Dermis microvascular lymphatic vessel endothelial cell (primary cell): ENCODE data around the gene ZNF599. TPM values are rescaled to one million over a fixed set of nuclear protein-coding genes. Genes with fewer than 3 reads are reported as not detected.
A peak's percentile ranks its signal among the peaks of the same experiment; 100 is the strongest.
"Not testable (repeated sequence)": the region's sequence is repeated elsewhere in the genome, so short reads cannot be mapped to it uniquely, and the experiment has no call there.

Experiments
- DNase-seq, 2 donors: peaks; one replicate each; pipeline versions ENCODE4 v3.0.0 to v3.0.0-alpha.2; 2010; ENCODE audit warnings: low read depth in 2 of 2
- total RNA-seq: library from RNA; depleted of rRNA; stranded (reverse); fragments of >200 nt; gene quantifications from 2 replicates; pipeline ENCODE4 v1.2.1, GENCODE V29; 2014

The ZNF599 gene
- 3.7 and 6.4 TPM in 2 replicates for total RNA-seq

DNA sequence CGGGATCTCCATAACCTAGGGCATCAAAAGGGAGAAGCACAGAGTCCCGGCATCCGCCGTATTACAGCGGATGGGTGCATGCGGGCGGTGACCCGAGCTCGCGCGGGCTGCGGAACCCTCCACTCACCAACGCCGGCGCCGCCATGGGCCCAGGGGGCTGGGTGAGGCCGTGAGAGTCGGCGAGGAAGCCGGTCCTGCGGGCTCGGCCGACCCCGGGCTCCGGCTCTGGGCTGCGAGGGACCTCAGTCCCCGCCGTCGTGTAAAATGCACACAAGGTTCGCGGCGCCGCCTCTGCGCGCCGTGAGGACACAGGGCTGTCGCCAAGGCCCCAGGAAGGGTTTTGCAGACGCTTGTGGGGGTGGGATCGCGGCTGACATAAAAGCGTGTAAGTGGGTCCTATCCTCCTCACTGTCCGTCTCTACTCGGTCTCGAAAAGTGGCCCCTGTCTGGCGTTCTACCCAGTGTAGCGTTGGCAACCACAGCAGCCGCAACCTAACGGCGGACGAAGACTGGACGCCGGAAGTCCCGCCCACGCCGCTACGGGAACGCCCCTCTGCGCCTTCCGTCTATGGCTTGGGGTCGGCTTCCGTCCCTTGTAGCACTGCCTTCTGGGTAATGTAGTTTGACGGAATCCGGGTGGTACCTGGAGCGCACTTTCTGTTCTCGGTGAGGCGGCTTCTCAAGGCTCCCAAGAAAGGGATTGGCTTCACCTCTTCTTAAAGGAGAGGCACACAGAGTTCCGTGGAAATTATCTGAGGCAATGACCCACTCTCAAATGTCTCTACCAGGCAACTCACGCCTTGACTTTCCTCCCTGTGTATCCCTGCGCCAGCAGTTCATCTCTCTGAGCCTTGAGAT is at the start of gene ZNF599:
Gene ZNF599 (minus strand): TSS at position 519 of the 858 bp plus-strand sequence. CDS start 374 bp downstream, at position 145.
- DNase-seq = peak; percentile 82 to 92

DNA sequence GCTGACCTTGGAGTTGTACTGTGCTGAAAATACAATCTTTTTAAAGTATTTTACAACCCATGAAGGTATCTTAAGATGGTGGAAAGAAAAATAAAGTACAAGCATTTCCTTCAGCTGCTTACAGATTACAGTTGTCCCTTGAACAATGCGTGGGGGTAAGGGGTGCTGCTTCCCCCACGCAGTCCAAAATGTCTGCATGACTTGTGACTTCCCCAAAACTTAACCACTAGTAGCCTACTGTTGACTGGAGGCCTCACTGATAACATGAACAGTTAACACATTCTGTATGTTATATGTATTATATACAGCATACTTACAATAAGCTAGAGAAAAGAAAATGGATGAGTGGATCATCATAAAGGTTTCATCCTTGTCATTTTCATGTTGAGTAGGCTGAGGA is 45.3 kb upstream of the ZNF599 start:
- no peak for DNase-seq

DNA sequence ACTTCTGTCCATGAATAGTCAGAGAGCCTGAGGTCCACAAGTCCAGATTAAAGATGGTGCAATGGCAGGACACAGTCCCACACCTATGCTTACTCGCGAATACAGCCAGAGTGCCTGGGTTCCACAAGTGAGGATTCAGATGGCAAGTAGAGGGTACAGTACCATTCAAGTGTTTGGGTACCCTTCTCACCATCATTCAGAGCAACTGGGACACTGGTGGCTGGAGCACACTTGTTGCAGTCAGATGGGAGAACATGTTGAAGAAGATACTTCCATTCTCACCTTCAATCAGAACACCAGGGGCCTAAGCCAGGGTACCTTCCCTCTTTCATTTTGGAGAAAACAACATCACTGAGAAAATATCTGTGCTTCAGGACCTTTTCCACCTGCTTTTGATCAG is 43.7 kb upstream of the ZNF599 start:
- no peak for DNase-seq

DNA sequence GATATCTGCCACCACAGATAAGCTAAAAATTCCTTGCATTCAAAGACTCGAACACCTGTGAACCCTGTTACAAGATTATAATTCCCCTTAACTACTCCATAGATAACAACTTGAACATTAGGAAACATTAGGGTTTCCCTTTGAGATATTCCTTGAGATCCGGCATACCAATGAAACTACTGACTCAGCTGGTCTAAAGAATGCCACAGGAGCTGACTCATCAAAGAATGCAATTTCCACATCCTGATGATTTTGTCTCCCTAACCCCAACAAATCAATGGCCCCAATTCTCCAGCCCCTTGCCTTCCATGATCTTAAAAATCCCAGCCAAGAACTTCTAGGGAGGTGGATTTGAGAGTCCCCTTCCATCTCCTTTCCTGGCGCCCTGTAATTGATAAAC is 35.6 kb upstream of the ZNF599 start:
- DNase-seq = peak in 1 of 2 donors; percentile 12

DNA sequence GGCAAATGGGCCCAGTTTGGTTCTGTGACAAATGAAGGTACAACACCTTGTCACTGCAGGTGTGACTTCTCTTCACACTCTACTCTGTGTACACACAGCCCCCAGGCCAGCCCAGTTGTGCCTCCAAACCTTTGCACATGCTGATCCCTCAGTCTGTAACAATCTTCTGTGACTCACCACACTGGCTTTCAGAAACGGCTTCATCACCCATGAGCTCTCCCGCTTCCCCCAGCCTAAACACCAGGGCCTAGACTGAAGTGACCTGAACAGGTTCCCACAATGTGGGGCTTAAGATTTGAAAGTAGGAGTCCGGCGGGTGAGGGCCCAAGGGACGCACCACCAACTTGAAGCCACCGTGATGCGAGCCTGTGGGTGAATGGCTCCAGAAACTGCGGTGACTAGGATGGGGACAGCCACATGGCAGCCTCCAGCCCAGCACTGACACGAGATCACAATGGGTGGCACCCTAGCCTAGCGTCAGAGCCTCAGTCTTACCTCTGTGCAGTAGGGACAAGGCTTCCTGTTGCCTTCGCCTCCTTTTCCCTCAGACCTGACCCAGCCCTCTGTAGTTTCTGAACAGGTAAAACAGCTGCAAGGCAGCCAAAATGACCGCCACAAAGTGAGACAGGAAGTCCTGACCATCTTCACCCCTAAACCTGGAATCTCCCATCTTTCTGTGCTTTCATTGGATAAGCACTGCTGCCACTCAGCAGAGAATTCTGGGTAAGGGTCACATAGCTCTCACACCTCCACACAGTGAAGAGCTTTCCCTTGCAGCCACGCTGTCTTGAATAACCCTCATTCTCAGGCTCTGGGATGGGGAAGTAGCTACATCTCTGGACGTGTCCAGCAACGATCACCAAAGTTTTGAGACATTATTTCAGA is 34.2 kb upstream of the ZNF599 start:
- DNase-seq = no peak

- no peak for DNase-seq
Measured at GRCh38 chr19:34804115-34804514, 31.1 kb upstream of the ZNF599 start.

DNA sequence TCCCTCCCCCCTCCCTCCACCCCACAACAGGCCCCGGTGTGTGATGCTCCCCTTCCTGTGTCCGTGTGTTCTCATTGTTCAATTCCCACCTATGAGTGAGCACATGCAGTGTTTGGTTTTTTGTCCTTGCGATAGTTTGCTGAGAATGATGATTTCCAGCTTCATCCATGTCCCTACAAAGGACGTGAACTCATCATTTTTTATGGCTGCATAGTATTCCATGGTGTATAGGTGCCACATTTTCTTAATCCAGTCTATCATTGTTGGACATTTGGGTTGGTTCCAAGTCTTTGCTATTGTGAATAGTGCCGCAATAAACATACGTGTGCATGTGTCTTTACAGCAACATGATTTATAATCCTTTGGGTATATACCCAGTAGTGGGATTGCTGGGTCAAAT is 23.9 kb upstream of the ZNF599 start:
- DNase-seq = not testable (repeated sequence)

DNA sequence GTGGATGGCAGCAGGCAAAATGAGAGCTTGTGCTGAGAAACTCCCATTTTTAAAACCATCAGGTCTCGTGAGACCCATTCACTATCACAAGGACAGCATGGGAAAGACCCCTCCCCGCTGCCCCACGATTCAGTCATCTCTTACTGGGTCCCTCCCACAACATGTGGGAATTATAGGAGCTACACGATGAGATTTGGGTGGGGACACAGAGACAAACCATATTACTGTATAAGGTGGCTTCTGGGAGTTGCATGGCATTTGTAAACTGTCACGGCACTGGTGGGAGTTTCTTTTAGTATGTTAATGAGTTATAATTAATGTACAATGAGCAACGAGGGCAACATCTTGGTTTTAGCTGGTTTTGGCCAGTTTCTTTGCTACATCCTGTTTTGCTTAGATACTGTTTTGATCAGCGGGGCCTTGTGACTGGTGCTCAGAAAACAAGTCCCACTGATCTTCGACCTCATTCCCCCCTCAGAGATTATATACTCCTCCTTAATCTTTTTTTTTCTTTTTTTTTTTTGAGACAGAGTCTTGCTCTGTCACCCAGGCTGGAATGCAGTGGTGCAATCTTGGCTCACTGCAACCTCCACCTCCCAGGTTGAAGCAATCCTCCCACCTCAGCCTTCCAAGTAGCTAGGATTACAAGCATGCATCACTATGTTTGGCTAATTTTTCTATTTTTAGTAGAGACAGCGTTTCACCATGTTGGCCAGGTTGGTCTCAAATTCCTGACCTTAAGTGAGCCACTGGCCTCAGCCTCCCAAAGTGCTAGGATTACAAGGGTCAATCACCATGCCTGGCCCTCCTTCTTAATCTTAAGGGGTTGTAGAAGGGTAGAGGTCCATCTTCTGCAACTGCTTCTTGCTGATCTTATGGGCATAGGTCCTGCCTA is 21.3 kb upstream of the ZNF599 start:
- DNase-seq = no peak

- no peak for DNase-seq
Measured at GRCh38 chr19:34793565-34793964, 20.6 kb upstream of the ZNF599 start.

DNA sequence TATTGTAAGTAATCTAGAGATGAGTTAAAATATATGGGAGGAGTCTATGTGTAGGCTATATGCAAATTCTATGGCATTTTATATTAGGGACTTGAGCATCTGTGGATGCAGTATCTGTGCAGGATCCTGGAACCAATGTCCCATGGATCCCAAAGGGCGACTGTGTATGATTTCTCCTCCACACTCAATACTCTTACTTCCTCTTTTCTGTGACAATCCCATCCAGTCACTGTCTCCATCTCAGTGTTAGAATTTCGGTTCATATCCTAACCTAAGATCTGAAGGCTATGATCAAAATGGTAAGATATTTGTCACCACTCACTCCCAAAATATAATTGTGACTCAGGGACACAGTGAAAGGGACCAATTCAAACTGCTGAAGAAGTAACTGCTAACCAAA is 15.1 kb upstream of the ZNF599 start:
- DNase-seq = no peak

- no peak for DNase-seq
Measured at GRCh38 chr19:34787059-34787824, 14.2 kb upstream of the ZNF599 start.

DNA sequence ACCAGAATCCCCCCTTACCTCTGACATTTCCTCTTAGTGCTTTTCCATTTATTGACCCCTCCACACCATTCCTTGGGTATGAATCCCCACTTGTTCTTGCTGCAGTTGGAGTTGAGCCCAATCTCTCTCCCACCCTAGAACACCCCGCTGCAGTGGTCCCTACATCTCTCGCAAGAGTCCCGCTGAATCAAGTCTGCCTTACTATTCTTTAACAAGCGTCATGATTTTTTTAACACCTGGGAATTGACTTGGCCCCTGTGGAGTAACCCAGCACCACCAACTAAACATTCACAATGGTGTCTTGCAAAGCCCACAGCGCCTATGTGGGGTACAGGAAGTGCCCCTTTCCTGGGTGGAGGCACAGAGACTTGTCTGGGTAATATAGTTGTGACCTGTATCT is 13.2 kb upstream of the ZNF599 start:
- no peak for DNase-seq

- DNase-seq = no peak
Measured at GRCh38 chr19:34779652-34780051, 6.6 kb upstream of the ZNF599 start.

- DNase-seq = no peak
Measured at GRCh38 chr19:34778342-34778741, 5.3 kb upstream of the ZNF599 start.

GRCh38 chr19:34774857-34775256 is 1.8 kb upstream of the ZNF599 start:
- no peak for DNase-seq

DNA sequence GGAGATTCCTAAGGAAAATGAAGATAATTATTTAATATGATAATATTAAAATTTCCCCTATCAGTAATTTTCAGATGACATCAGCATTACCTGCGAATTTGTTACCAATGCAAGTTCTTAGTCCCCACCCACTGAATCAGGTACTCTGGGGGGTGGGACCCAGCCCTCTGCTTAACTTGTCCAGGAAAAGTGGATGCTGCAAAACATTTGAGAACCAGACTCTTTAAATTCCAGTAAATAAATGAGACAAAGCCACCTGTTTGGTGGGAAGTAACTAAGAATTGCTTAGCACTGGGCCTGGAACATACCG is 495 bp upstream of the ZNF599 start:
- no peak for DNase-seq

DNA sequence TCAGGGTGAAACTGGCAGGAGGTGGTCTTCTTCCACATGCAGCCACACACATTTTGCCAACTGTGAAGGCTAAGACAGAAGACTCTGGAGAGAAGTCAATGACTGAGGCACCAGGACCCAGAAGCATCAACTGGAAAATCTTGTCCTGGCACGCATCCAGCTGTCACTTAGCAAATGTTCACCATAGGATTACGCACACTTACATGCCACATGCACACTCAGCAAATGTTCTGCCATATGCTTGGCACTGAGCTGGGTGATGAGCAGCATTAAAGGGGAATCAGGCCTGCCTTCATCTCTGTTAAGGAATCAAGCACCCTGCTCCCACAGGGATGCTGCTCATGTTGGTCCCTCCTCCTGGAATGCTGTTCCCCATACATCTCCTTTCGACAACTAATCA is 5.1 kb downstream of the ZNF599 start:
- DNase-seq = no peak

GRCh38 chr19:34766386-34766785 is 6.6 kb downstream of the ZNF599 start:
- no peak for DNase-seq

DNA sequence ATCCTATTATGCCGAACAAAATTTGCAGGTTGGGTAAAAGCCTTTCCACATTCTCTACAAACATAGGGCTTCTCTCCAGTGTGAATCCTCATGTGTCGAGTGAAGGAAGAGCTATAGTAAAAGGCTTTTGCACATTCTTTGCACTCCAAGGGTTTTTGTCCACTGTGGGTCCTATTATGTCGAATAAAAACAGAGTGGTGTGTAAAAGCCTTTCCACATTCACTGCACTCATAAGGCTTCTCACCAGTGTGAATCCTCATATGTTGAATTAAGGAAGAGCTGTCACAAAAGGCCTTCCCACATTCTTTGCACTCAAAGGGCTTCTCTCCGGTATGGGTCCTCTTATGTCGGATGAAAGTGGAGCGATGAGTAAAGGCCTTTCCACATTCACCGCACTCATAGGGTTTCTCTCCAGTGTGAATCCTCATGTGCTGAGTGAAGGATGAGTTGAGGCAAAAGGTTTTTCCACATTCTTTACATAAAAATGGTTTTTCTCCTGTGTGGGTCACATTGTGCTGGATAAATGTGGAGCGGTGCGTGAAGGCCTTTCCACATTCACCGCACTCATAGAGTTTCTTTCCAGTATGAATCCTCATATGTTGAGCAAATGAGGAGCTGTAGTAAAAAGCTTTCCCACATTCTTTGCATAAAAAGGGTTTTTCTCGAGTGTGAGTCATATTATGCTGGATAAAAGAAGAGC is 13.6 kb downstream of the ZNF599 start:
- DNase-seq = no peak

DNA sequence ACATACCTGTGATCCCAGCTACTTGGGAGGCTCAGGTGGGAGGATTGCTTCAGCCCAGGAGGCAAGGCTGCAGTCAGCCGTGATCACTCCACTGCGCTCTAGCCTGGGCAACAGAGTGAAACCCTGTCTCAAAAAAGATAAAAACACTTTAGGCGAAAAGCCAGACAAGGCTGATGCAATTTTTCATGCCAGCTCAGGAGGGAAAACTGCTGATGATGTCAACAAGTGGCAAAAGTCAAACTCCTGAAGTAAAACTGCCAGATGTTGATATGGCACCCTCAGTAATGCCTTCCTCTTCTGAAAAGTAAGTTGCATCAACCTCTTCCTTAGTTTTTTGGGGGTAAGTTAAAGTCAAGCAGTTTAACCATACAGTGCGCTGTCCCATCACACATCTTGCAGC is 15.6 kb downstream of the ZNF599 start:
- DNase-seq = no peak
